Effector memory CD4-positive, alpha-beta T cell (primary cell): Measurements from ENCODE around the gene MTMR8.
"Not testable (repeated sequence)": the region's sequence is repeated elsewhere in the genome, so short reads cannot be mapped to it uniquely, and the experiment has no call there.

Source experiments
- DNase-seq, 3 donors: peaks; one replicate each; pipeline ENCODE4 v3.0.0-alpha.2; 2020
- H3K27ac ChIP-seq: 2 replicates; pipeline ENCODE4 v1.7.0; 2013; ENCODE audit warnings: mild to moderate bottlenecking, low read length, moderate library complexity; ENCODE audit not compliant: insufficient read depth, poor library complexity, severe bottlenecking
- H3K27me3 ChIP-seq: replicated peaks from 2 replicates; pipeline ENCODE4 v1.7.0; 2013; ENCODE audit warnings: mild to moderate bottlenecking, low read length; ENCODE audit not compliant: insufficient read depth, control insufficient read depth, poor library complexity, severe bottlenecking
- H3K36me3 ChIP-seq: 2 replicates; pipeline ENCODE4 v1.7.0; 2013; ENCODE audit warnings: mild to moderate bottlenecking, low read length, moderate library complexity; ENCODE audit not compliant: control insufficient read depth, insufficient read depth
- H3K4me1 ChIP-seq: 2 replicates; pipeline ENCODE4 v1.7.0; 2013; ENCODE audit warnings: low read length, mild to moderate bottlenecking; ENCODE audit not compliant: control insufficient read depth, insufficient read depth, poor library complexity, severe bottlenecking
- H3K4me3 ChIP-seq: 2 replicates; pipeline ENCODE4 v1.7.0; 2013; ENCODE audit warnings: low read length, low read depth, mild to moderate bottlenecking; ENCODE audit not compliant: insufficient read depth, poor library complexity, severe bottlenecking
- H3K9me3 ChIP-seq: 2 replicates; pipeline ENCODE4 v1.7.0; 2013; ENCODE audit warnings: mild to moderate bottlenecking, low read length, moderate library complexity; ENCODE audit not compliant: control insufficient read depth
- total RNA-seq, 3 donors: gene quantifications; one replicate each; lab custom pipeline; 2026; lab: John Stamatoyannopoulos, UW

MTMR8 gene
- 4.5 to 6.0 (median 4.8) reads per million in 3 donors for total RNA-seq

GRCh38 chrX:64394874-64395567 is at the start of gene MTMR8:
Gene MTMR8 (minus strand): TSS chrX:64395452. CDS start chrX:64395363, 89 bp downstream.
- H3K36me3 ChIP-seq = no peaks in the 10 kb centered on the region
- H3K9me3 ChIP-seq = no peaks in the 10 kb centered on the region
- peak; percentile 60 to 70 (median 66) for DNase-seq
- no peaks in the 10 kb centered on the region for H3K4me1 ChIP-seq
- peak within 1 kb of the TSS; percentile 65 for H3K4me3 ChIP-seq
- H3K27ac ChIP-seq = peak within 1 kb of the TSS; percentile 39
- no peaks in the 10 kb centered on the region for H3K27me3 ChIP-seq

- Histone ChIP-seq H3K27ac (no peak overlapping the region), H3K4me1 (no peaks in the 10 kb centered on the region), H3K27me3 (no peaks in the 10 kb centered on the region), H3K9me3 (no peaks in the 10 kb centered on the region), H3K4me3 (no peak overlapping the region), H3K36me3 (no peaks in the 10 kb centered on the region)
- no peak for DNase-seq
Observed at GRCh38 chrX:64439551-64439950, 44.3 kb upstream of the MTMR8 start.

DNA sequence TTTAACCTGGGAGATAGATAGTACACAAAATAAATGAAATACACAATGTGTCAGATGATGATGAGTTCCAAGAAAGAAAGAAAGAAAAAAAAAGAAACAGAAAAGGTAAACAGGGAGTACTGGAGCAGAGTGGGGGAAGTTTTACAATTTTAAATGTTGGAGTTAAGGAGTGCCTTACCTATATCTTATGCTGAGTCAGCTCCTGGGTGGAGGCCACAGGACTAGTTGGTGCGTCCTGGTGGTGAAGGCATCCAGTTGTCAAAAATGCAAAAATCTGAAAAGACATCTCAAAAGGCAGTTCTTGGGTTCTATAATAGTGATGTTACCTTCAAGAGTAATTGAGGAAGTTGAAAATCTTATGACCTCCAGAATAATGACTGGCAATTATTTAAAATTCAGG is 42.4 kb upstream of the MTMR8 start:
- Histone ChIP-seq H3K4me3 (no peak overlapping the region), H3K4me1 (no peaks in the 10 kb centered on the region), H3K36me3 (no peaks in the 10 kb centered on the region), H3K27me3 (no peaks in the 10 kb centered on the region), H3K9me3 (no peaks in the 10 kb centered on the region), H3K27ac (no peak overlapping the region)
- DNase-seq = no peak

DNA sequence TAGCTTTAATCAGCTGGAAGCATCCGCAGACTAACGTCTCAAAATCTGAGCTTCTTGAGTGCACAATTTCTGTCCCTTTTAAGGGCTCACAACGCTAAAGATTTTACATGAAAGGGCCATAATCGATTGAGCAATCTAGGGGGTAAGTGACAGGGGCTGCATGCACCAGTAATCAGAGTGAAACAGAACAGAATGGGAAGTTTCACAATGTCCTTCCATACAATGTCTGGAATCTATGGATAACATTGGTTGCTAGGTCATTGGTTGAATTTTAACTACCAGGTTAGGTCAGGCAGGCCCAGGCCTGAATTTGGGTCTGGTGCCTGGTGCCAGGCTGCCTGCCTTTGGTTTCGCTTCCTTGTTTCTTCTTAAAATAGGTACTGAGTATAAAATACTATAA is 42.0 kb upstream of the MTMR8 start:
- Histone ChIP-seq H3K4me3 (no peak overlapping the region), H3K4me1 (no peaks in the 10 kb centered on the region), H3K9me3 (no peaks in the 10 kb centered on the region), H3K27me3 (no peaks in the 10 kb centered on the region), H3K27ac (no peak overlapping the region), H3K36me3 (no peaks in the 10 kb centered on the region)
- DNase-seq = no peak

GRCh38 chrX:64428371-64428770 is 33.1 kb upstream of the MTMR8 start:
- no peaks in the 10 kb centered on the region for H3K4me1 ChIP-seq
- no peak overlapping the region for H3K4me3 ChIP-seq
- H3K27me3 ChIP-seq = no peaks in the 10 kb centered on the region
- no peak overlapping the region for H3K27ac ChIP-seq
- DNase-seq = no peak
- no peaks in the 10 kb centered on the region for H3K9me3 ChIP-seq
- no peaks in the 10 kb centered on the region for H3K36me3 ChIP-seq

DNA sequence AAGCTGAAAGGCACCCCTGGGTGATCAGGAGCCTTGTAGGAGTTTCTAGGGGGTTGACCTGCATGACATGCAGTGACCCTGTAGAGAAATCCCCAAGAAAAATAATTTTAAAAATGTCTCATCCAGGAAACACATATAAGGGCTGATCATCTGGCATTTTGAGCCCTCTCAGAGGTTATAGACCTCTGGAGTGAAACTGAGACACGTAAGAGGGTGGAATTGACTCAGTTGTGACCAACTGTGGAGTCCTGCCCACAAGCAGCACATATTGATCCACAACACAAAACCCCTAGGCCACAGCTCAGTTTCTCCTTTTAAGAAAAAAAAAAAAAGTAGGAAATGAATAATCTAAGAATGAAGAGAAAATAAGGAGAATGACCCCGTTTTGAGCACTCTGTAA is 32.5 kb upstream of the MTMR8 start:
- H3K9me3 ChIP-seq = no peaks in the 10 kb centered on the region
- H3K27me3 ChIP-seq = no peaks in the 10 kb centered on the region
- DNase-seq = no peak
- no peak overlapping the region for H3K4me3 ChIP-seq
- H3K4me1 ChIP-seq = no peaks in the 10 kb centered on the region
- no peaks in the 10 kb centered on the region for H3K36me3 ChIP-seq
- H3K27ac ChIP-seq = no peak overlapping the region

GRCh38 chrX:64427281-64427680 is 32.0 kb upstream of the MTMR8 start:
- Histone ChIP-seq H3K27me3 (no peaks in the 10 kb centered on the region), H3K4me3 (no peak overlapping the region), H3K9me3 (no peaks in the 10 kb centered on the region), H3K27ac (no peak overlapping the region), H3K4me1 (no peaks in the 10 kb centered on the region), H3K36me3 (no peaks in the 10 kb centered on the region)
- no peak for DNase-seq

DNA sequence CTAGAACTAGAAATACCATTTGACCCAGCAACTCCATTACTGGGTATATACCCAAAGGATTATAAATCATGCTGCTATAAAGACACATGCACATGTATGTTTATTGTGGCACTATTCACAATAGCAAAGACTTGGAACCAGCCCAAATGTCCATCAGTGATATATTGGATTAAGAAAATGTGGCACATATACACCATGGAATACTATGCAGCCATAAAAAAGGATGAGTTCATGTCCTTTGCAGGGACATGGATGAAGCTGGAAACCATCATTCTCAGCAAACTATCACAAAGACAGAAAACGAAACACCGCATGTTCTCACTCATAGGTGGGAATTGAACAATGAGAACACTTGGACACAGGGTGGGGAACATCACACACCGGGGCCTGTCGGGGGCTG is 14.5 kb upstream of the MTMR8 start:
- not testable (repeated sequence) for H3K4me1 ChIP-seq, H3K27ac ChIP-seq, H3K27me3 ChIP-seq, H3K36me3 ChIP-seq, H3K4me3 ChIP-seq, DNase-seq, H3K9me3 ChIP-seq

GRCh38 chrX:64398088-64398487 is 2.8 kb upstream of the MTMR8 start:
- H3K9me3 ChIP-seq = no peaks in the 10 kb centered on the region
- H3K36me3 ChIP-seq = no peaks in the 10 kb centered on the region
- DNase-seq = no peak
- no peaks in the 10 kb centered on the region for H3K27me3 ChIP-seq
- H3K27ac ChIP-seq = no peak overlapping the region
- no peak overlapping the region for H3K4me3 ChIP-seq
- H3K4me1 ChIP-seq = no peaks in the 10 kb centered on the region

DNA sequence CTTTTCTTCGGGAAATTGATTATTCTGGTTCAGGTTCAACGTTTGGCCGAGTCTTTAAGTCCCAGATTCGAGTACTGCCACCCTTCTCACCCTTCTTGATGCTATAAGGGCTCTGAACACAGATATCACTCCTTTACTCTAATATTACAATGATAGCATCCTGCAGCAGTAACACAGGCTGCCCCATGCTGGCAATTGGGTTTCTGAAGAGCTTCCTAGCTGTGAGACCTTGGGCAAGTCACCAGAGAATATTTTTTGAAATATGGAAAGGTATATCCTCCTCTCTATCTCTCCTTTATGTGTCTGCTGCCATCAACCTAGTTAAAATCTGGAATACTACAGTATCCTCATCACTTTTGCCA is 297 bp upstream of the MTMR8 start:
- Histone ChIP-seq H3K36me3 (no peaks in the 10 kb centered on the region), H3K27me3 (no peaks in the 10 kb centered on the region), H3K27ac (no peak overlapping the region), H3K9me3 (no peaks in the 10 kb centered on the region), H3K4me1 (no peaks in the 10 kb centered on the region), H3K4me3 (peak overlapping the region; percentile 65)
- no peak for DNase-seq
